GM18873 (cell line): ENCODE results near the gene BCL10.

ENCODE experiments used
- ATAC-seq: cut with Tn5 transposase; IDR thresholded peaks from one replicate; pipeline ENCODE4 v1.9.1; 2021; ENCODE audit warnings: mild to moderate bottlenecking, moderate library complexity, moderate number of reproducible peaks; ENCODE audit not compliant: unreplicated experiment, low FRiP score

Gene BCL10

DNA sequence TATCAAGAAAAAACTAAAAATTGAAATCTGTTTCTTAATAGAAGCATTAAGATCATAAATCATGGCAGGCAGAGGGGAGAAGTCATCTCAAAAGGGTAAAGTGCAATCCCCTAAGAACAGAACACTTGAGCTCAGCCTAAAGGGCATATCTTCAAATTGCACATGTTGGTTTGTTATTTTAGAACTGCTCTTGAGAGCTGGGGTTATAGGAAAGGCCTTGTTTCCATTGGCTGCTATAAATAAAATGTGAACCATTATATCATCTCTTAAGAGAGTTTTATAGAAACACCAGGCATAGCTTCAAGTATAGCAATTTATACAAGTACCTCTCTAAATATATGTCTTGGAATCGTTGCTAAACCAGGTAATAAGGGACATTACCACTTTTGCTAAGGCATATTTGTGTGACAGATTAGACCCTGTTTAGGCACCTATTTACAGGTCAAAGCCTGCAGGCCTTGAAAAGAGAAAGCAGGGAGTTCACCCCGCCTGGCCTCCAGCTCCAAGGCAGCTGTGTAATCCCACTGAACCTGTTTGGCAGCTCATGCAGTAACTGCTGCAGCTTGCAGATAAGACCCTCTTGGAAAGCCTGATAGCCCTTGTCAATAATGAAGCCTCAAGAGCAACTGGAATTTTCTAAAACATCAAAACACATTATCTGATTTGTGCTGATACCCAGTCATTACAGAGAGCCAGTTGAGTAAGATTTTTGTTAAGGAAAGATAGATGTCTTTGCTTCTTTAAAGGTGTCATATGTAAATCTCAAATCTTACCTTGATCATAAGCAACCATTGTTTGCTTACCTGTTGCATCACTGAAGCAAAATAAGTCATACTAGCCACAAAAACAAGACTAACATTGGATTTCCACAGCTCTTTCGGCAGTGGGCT is 51.5 kb downstream of the BCL10 start:
- no peak for ATAC-seq

DNA sequence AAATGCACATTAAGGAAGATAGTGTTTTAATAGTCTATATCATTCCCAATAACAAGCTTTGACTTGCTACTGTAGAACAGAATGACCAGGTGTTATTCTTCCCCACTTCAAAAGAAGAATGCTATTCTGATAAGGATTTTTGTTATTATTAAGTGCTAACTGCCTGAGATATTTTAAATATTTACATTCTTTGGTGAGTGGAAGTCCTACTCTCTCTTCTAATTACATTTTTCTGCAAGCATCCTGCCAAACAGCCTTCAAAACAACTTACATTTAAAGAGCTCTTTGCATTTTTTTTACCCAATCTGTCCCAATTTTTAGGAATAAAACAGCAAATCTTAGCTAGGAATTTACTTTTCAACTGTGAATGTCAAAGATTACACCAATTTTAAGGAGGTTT is 52.1 kb downstream of the BCL10 start:
- ATAC-seq = no peak

- ATAC-seq = no peak
These were observed 53.1 kb downstream of the BCL10 start for GRCh38 chr1:85223334-85223733.

- no peak for ATAC-seq
These were observed 55.7 kb downstream of the BCL10 start for GRCh38 chr1:85220756-85221201.

GRCh38 chr1:85219853-85220610 is 56.4 kb downstream of the BCL10 start:
- no peak for ATAC-seq

GRCh38 chr1:85216697-85217096 is 59.7 kb downstream of the BCL10 start:
- no peak for ATAC-seq
